Body of pancreas (tissue), 4 donors: ENCODE measurements around the gene THADA. TPM values are rescaled to one million over a fixed set of nuclear protein-coding genes. Genes with fewer than 3 reads are reported as not detected.

ENCODE experiments used
- ATAC-seq: fragments of 150-250 bp; one replicate; pipeline ENCODE4 v1.9.1; 2016
- DNase-seq, 4 donors: peaks; one replicate each; pipeline ENCODE4 v3.0.0-alpha.2; 2019
- H3K27ac ChIP-seq, 4 donors: fragments of 200-600 bp; sonication (generic); 1 replicate in 3 of 4; 2 replicates in 1 of 4; pipeline versions ENCODE4 v1.5.1 to v1.6.1; 2016 to 2019; ENCODE audit warnings: mild to moderate bottlenecking in 1 of 4, mixed read lengths in 1 of 4, moderate library complexity in 1 of 4
- H3K27me3 ChIP-seq, 2 donors: fragments of 200-600 bp; sonication (generic); one replicate each; pipeline ENCODE4 v1.6.0; 2016; ENCODE audit warnings: mild to moderate bottlenecking in 1 of 2
- H3K36me3 ChIP-seq, 2 donors: fragments of 200-600 bp; sonication (generic); replicated peaks in 1 of 2; 2 replicates each; pipeline ENCODE4 v1.5.1; 2016; ENCODE audit warnings: low read depth in 2 of 2; ENCODE audit not compliant: insufficient read depth in 1 of 2
- H3K4me1 ChIP-seq: fragments of 200-600 bp; sonication (generic); one replicate; pipeline ENCODE4 v1.6.0; 2016
- H3K4me3 ChIP-seq, 2 donors: fragments of 200-600 bp; sonication (generic); 1 replicate in 1 of 2; 2 replicates in 1 of 2; pipeline ENCODE4 v1.5.1; 2016 to 2019
- H3K9me3 ChIP-seq, 3 donors: fragments of 200-600 bp; sonication (generic); 1 replicate in 2 of 3; 2 replicates in 1 of 3; pipeline ENCODE4 v1.5.1; 2016
- POLR2A ChIP-seq, 3 donors: fragments of 450-650 bp; IDR thresholded peaks; one replicate each; pipeline ENCODE4 v1.6.1; 2016; ENCODE audit warnings: antibody characterized with exemption in 3 of 3, mild to moderate bottlenecking in 2 of 3
- WGBS, 2 donors: methylation state at CpG; one replicate each; pipeline ENCODE4 v1.1.5; 2017; 5-methylcytosine and 5-hydroxymethylcytosine counted together
- intact Hi-C: fragments of 100-400 bp; cut with DNase I; formaldehyde crosslinking; loops from one replicate; pipeline ENCODE4 v1.15.1; 2023
- total RNA-seq, 2 donors: library from RNA; depleted of rRNA; stranded (reverse); fragments of >200 nt; gene quantifications; one replicate each; pipeline ENCODE4 v1.1.0, GENCODE V29; 2016
- TF ChIP-seq, protein P1 (sequence below), 7 experiments: fragments of 450-650 bp in 4 of 7; fragments of 200-600 bp in 3 of 7; sonication (generic) in 3 of 7; IDR thresholded peaks; one replicate each; pipeline ENCODE4 v1.5.1; 2016 to 2019; ENCODE audit warnings: antibody characterized with exemption in 7 of 7

Gene THADA
- total RNA-seq, 2 donors from 2014 or later = 27.5 to 41.9 TPM

DNA sequence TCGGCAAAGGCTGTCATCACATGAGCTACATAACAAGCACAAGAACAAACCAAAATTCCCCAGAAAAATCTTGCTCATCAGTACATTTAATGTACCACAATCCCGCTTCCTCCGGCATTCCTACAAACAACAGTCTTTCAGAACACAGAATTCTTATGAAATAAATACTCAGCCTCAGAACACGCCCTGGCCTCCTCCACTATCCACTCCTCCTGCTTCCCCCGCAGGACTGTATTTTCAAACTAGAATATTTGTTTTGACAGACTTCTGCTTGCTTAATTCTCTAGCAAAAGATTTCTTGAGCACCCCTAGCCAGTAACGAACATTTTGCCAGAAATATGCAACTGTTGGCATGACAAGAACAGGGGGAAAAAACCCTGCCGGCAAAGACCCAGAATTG is 131.2 kb downstream of the THADA start:
- TF ChIP-seq POLR2A (IDR thresholded peaks at IDR 0.05) = no peak
- TF ChIP-seq, protein P1, sequence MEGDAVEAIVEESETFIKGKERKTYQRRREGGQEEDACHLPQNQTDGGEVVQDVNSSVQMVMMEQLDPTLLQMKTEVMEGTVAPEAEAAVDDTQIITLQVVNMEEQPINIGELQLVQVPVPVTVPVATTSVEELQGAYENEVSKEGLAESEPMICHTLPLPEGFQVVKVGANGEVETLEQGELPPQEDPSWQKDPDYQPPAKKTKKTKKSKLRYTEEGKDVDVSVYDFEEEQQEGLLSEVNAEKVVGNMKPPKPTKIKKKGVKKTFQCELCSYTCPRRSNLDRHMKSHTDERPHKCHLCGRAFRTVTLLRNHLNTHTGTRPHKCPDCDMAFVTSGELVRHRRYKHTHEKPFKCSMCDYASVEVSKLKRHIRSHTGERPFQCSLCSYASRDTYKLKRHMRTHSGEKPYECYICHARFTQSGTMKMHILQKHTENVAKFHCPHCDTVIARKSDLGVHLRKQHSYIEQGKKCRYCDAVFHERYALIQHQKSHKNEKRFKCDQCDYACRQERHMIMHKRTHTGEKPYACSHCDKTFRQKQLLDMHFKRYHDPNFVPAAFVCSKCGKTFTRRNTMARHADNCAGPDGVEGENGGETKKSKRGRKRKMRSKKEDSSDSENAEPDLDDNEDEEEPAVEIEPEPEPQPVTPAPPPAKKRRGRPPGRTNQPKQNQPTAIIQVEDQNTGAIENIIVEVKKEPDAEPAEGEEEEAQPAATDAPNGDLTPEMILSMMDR (IDR thresholded peaks at IDR 0.05) = no peak
- Histone ChIP-seq H3K27me3 (no peaks in the 10 kb centered on the region), H3K4me3 (no peak overlapping the region), H3K4me1 (peaks cover 19% of the 10 kb centered on the region), H3K36me3 (no peaks in the 10 kb centered on the region), H3K27ac (no peak overlapping the region), H3K9me3 (no peaks in the 10 kb centered on the region)
- intact Hi-C loops = no loop called here
- 87% methylated on average over 7 of the region's 7 CpGs for WGBS, 2 donors
- peak; percentile 21 for ATAC-seq
- DNase-seq = peak in 2 of 4 donors; percentile 19 to 34

DNA sequence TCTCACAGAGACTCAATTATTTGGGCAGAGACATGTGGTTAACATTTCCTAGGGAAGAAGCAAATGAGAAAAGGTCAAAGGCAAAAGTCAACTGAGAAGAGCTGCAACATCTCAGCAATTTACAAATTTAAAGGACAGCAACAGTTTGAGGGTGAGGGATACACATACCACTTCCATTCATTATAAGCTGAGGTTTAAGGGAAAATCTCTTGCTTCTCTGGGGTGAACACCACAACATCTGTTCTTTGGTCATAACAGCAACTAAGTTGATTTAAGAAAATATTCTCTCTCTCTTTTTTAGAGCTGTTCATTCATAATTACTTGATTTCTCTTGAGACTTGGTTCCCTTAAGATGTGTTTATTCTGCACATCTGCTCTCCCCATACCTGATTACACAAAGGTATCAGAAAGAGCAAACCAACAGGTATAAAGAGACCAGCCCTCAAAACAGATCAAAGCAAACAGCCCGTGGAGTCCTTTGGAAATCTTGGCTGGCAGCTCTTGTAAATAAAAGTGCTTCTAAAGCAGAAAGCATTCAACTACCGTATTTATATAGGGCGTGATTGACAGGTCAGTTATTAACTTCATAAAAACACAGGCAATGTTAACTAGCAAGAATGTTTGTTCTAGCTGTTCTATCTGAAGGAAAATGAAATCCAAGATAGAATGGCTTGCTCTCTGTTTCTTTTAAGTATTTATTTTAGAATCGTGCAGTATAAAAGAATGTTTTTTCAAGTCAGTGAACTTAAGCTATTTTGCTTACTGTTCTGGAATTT is 132.8 kb downstream of the THADA start:
- Histone ChIP-seq H3K27me3 (no peaks in the 10 kb centered on the region), H3K36me3 (no peaks in the 10 kb centered on the region), H3K4me3 (no peak overlapping the region), H3K27ac (peak overlapping the region in 1 of 4 donors; percentile 1), H3K9me3 (no peaks in the 10 kb centered on the region), H3K4me1 (peaks cover 19% of the 10 kb centered on the region)
- WGBS, 2 donors = 10 to 21% methylated on average over 4 of the region's 4 CpGs
- intact Hi-C loops = no loop called here
- peak; percentile 76 for ATAC-seq
- peak in 3 of 4 donors; percentile 30 to 38 (median 37) for DNase-seq
- no peak for TF ChIP-seq POLR2A (IDR thresholded peaks at IDR 0.05)
- TF ChIP-seq, protein P1 (IDR thresholded peaks at IDR 0.05) = no peak

DNA sequence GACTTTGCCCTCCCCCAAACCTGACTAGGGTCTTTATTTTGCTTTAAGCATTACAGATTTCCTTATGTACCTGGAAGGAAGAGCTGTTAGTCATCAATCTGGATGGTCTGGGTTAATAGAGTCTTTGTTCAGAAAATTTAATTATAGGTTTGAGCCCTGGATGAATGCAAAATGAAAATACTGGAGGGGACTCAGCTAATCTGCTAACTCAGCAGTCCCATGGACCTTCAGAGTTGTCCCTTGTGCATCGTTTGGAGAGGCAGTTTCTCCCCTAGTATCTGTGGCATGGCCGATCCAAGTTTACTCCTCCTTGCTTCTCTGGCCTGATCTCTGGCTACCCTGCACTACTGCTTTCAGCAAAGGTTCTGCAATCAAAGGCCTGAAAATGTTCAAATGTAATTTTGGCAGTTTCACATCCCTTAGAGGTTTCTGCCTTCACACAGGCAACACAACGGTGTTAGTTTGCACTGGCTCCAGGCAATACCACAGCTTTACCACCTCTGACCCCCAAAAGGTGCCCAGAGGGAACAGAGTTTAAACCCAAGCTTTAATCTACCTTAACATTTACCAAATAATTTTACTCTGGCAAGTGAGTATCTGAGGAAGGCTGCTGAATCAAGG is 134.3 kb downstream of the THADA start:
- no peaks in the 10 kb centered on the region for H3K27me3 ChIP-seq
- intact Hi-C loops = no loop called here
- H3K27ac ChIP-seq = no peak overlapping the region
- TF ChIP-seq, protein P1 (IDR thresholded peaks at IDR 0.05) = no peak
- TF ChIP-seq POLR2A (IDR thresholded peaks at IDR 0.05) = no peak
- DNase-seq (peak in 1 of 4 donors; percentile 11), ATAC-seq (no peak)
- H3K4me1 ChIP-seq = peaks cover 19% of the 10 kb centered on the region
- WGBS, 2 donors = 76 to 100% methylated on average over 3 of the region's 3 CpGs
- no peak overlapping the region for H3K4me3 ChIP-seq
- H3K36me3 ChIP-seq = no peaks in the 10 kb centered on the region
- H3K9me3 ChIP-seq = no peaks in the 10 kb centered on the region

DNA sequence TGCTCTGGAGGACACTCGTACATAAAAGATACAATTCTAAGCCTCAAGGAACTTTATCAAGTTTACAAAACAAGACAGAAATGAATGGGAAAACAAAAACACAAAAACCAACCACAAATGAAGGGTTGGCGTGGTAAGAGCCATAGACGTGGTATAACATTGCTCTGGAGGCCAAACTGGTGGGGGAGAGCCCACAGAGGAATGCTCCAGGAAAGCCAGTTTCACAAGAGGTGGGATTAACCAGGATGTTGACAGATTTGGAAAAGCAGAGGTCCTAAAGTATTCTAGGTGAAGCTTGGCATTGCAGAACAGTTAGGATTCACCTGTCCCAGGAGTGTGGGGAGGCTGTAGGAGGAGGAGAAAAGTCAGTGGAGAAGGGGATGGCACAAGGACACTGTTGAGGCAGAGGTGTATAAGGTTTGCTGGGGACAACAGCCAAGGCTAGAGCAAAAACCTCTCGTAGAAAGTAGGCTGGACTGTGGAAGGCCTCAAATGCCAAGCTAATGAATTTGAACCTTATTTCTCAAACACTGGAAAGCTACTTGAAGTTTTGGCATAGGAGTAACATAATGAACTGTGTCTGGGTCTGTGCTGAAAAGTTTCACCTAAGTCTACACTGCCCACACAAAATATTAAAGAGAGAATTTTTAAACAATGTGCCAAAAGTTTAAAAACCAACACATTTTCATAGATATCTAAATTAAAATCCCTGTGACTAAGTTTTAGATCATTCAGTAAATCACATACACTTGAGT is 135.1 kb downstream of the THADA start:
- Histone ChIP-seq H3K4me3 (no peak overlapping the region), H3K27me3 (no peaks in the 10 kb centered on the region), H3K36me3 (no peaks in the 10 kb centered on the region), H3K9me3 (no peaks in the 10 kb centered on the region), H3K27ac (no peak overlapping the region), H3K4me1 (peaks cover 19% of the 10 kb centered on the region)
- ATAC-seq (no peak), DNase-seq (no peak)
- WGBS, 2 donors = 86 to 95% methylated on average over 4 of the region's 4 CpGs
- no peak for TF ChIP-seq POLR2A (IDR thresholded peaks at IDR 0.05)
- TF ChIP-seq, protein P1 (IDR thresholded peaks at IDR 0.05) = no peak
- intact Hi-C loops = no loop called here
